GM13976 (cell line): ENCODE data around the gene IFT27.
"Not testable (repeated sequence)": the region's sequence is repeated elsewhere in the genome, so short reads cannot be mapped to it uniquely, and the experiment has no call there.

Experiments
- DNase-seq: peaks from one replicate; pipeline ENCODE4 v3.0.0; 2012; ENCODE audit warnings: low spot score
- CTCF ChIP-seq: IDR thresholded peaks from 2 replicates; pipeline ENCODE4 v1.5.1; 2012; ENCODE audit warnings: borderline replicate concordance, mild to moderate bottlenecking; ENCODE audit not compliant: insufficient read depth; ENCODE audit errors: extremely low read depth, missing control alignments, control extremely low read depth
- in situ Hi-C: fragments of 300-500 bp; cut with MboI; formaldehyde crosslinking; loops from one replicate; pipeline ENCODE4 v1.12.0; 2022; ENCODE audit warnings: low sequenced_read_pairs, mixed read lengths, inconsistent platforms; ENCODE audit not compliant: unreplicated experiment

IFT27 gene

GRCh38 chr22:36756746-36757655 lies 18.9 kb downstream of the IFT27 start:
- DNase-seq: no peak
- TF ChIP-seq CTCF: no peak
- in situ Hi-C loops: no loop called here

- in situ Hi-C loops: no loop called here
- TF ChIP-seq CTCF: no peak
- DNase-seq: no peak
Observed at GRCh38 chr22:36756031-36756430, 19.9 kb downstream of the IFT27 start.

DNA sequence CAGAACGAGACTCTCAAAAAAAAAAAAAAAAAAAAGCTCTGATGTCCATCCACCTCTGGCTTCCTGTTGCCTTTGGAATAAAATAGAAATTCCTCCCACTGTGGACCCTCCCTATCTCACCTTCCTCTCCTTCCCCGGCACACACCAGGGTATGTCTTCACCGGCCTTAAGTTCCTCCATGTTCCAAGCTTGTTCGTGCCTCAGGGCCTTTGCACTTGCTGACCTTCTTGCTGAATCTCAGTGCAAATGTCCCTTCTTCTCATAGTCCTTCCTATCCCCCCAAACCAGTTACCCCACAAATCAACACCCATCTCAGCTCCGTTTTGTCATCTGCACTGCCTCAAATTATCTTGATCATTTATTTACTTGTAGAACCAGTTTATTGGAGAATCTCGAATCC lies 20.6 kb downstream of the IFT27 start:
- in situ Hi-C loops: no loop called here
- no peak for DNase-seq
- TF ChIP-seq CTCF: no peak

DNA sequence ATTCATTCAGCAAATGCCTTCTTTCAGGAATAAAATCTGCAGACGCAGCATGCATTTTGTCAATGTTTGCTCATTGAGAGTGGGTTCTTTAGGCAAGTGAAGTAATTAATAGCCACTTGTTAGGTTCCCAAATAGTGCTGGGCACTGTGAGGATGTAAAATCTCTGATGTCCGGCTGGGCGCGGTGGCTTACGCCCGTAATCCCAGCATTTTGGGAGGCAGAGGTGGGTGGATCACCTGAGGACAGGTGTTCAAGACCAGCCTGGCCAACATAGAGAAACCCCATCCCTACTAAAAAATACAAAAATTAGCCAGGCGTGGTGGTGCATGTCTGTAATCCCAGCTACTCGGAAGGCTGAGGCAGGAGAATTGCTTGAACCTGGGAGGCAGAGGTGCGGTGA lies 21.0 kb downstream of the IFT27 start:
- in situ Hi-C loops, DNase-seq: not testable (repeated sequence)

DNA sequence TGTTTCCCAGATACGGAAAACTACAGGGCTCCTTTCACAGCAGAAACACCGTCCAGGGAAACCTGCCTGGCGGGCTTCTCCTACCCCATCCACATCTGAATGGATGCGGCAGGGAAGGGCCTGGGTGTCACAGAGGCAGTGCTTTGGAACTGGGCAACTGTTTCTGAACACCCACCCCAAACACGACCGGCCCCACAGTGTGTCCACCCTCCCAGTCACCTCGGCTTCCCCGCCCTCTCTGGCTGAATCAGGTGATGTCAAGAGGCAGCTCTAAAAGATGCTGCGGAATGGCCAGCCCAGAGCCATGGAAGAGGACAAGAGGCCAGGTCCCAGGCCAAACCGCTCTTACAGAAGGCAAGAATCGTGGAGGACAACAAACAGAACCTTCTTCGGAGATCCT lies 22.0 kb downstream of the IFT27 start:
- TF ChIP-seq CTCF: no peak
- no peak for DNase-seq
- in situ Hi-C loops: no loop called here

DNA sequence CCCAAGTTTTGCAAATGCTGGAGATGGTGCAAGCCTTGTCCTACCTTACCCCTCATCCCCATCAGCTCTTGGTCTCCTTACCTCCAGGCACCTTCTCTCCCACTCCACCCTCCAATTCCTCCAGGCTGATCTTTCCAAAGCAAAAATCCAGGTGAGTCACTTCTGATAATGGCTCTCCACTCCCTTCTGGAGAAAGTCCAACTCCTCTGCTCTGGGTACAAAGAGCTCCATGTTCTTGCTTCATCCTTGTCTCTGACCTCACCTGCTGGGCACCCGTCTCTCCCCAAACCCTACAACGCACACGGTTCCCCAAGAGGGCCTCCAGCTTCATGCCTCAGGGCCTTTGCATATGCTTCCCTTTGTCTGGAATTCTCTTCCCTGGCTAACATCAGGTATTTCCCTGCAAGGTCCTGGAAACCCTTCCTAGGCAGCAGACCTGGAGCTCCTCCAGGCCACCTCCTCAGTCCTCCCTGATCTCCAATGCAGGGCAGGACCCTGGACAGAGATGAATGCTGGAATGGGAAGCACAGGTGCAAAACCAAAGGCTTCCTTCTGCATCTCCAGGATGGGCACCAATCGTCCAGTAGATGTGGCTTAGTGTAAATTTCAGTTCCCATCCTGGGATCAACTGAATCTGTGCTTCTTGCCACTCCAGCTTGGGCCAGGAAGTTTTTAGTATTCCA lies 22.7 kb downstream of the IFT27 start:
- no peak for DNase-seq
- no peak for TF ChIP-seq CTCF

GRCh38 chr22:36746375-36746970 lies 29.4 kb downstream of the IFT27 start:
- DNase-seq: no peak
- in situ Hi-C loops: no loop called here
- no peak for TF ChIP-seq CTCF

More for the DNA sequence above, 22.7 kb downstream of the IFT27 start:
- in situ Hi-C loops: no loop called here
